ENCODE measurements around the gene ZP2.

DNA sequence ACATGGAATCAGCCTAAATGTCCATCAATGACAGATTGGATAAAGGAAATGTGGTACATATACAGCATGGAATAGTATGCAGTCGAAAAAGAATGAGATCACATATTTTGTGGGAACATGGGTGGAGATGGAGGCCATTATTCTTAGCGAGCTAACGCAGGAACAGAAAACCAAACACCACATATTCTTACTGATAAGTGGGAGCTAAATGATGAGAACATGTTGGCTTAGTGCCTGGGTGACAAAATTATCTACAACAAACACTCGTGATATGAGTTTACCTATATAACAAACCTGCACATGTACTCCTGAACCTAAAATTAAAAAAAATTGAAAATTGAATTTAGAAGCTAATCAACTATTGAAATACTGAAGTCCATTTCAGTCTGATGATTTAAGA, 28.3 kb upstream of the ZP2 start:
- TF ChIP-seq, protein P1, sequence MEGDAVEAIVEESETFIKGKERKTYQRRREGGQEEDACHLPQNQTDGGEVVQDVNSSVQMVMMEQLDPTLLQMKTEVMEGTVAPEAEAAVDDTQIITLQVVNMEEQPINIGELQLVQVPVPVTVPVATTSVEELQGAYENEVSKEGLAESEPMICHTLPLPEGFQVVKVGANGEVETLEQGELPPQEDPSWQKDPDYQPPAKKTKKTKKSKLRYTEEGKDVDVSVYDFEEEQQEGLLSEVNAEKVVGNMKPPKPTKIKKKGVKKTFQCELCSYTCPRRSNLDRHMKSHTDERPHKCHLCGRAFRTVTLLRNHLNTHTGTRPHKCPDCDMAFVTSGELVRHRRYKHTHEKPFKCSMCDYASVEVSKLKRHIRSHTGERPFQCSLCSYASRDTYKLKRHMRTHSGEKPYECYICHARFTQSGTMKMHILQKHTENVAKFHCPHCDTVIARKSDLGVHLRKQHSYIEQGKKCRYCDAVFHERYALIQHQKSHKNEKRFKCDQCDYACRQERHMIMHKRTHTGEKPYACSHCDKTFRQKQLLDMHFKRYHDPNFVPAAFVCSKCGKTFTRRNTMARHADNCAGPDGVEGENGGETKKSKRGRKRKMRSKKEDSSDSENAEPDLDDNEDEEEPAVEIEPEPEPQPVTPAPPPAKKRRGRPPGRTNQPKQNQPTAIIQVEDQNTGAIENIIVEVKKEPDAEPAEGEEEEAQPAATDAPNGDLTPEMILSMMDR (tag by site-specific recombination; IDR thresholded peaks at IDR 0.05) = no peak
- TF ChIP-seq ZNF792 (tag by site-specific recombination; IDR thresholded peaks at IDR 0.05) (no peak), ZNF140 (tag by site-specific recombination; IDR thresholded peaks at IDR 0.05) (no peak), YY1 (tag by site-specific recombination; IDR thresholded peaks at IDR 0.05) (no peak), ZNF658 (tag by site-specific recombination; IDR thresholded peaks at IDR 0.05) (no peak), BCL11A (tag by site-specific recombination; IDR thresholded peaks at IDR 0.05; ENCODE audit: low read depth) (no peak), ZNF843 (tag by site-specific recombination; IDR thresholded peaks at IDR 0.05) (no peak), ZNF521 (tag by site-specific recombination; IDR thresholded peaks at IDR 0.05) (no peak), TCF7L2 (IDR thresholded peaks at IDR 0.05; ENCODE audit: borderline replicate concordance, low read depth, low read length) (no peak)
- TF ChIP-seq, protein P2, sequence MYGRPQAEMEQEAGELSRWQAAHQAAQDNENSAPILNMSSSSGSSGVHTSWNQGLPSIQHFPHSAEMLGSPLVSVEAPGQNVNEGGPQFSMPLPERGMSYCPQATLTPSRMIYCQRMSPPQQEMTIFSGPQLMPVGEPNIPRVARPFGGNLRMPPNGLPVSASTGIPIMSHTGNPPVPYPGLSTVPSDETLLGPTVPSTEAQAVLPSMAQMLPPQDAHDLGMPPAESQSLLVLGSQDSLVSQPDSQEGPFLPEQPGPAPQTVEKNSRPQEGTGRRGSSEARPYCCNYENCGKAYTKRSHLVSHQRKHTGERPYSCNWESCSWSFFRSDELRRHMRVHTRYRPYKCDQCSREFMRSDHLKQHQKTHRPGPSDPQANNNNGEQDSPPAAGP (tag by site-specific recombination; IDR thresholded peaks at IDR 0.05) = no peak

Measured in HEK293 (cell line).